Neural progenitor cell (in vitro differentiated cells): ENCODE results near the gene LDB2.

Experiments
- CTCF ChIP-seq: fragments of 200-600 bp; sonication (generic); IDR thresholded peaks from 2 replicates; pipeline ENCODE4 v1.5.1; 2017; ENCODE audit warnings: antibody characterized with exemption, mild to moderate bottlenecking
- EZH2 ChIP-seq: fragments of 200-600 bp; sonication (generic); IDR thresholded peaks from 2 replicates; pipeline ENCODE4 v1.6.1; 2017; ENCODE audit warnings: antibody characterized with exemption, mild to moderate bottlenecking, moderate library complexity
- EZH2phosphoT487 ChIP-seq: fragments of 200-600 bp; sonication (generic); IDR thresholded peaks from 2 replicates; pipeline ENCODE4 v1.6.1; 2017; ENCODE audit warnings: antibody characterized with exemption

- no peak for TF ChIP-seq CTCF
- no peak for TF ChIP-seq EZH2phosphoT487
- no peak for TF ChIP-seq EZH2
These were observed 401.9 kb downstream of the LDB2 start for GRCh38 chr4:16496501-16496900.
